GM12878 (cell line): ENCODE measurements around the gene SAP25. TPM values are rescaled to one million over a fixed set of nuclear protein-coding genes. Genes with fewer than 3 reads are reported as not detected.
A peak's percentile ranks its signal among the peaks of the same experiment; 100 is the strongest.

Source experiments
- ATF7 ChIP-seq: fragments of 450-650 bp; IDR thresholded peaks from 2 replicates; pipeline ENCODE4 v1.6.1; 2016; ENCODE audit warnings: low read depth, mild to moderate bottlenecking
- BACH1 ChIP-seq: fragments of 450-650 bp; IDR thresholded peaks from 2 replicates; pipeline ENCODE4 v1.6.1; 2017; ENCODE audit warnings: mild to moderate bottlenecking, borderline replicate concordance
- MLLT1 ChIP-seq: fragments of 450-650 bp; IDR thresholded peaks from 2 replicates; pipeline ENCODE4 v1.6.1; 2016; ENCODE audit warnings: mild to moderate bottlenecking
- POLR2A ChIP-seq: IDR thresholded peaks from 2 replicates; pipeline ENCODE4 v1.6.1; 2011; ENCODE audit warnings: low read depth, mild to moderate bottlenecking, low read length
- POLR2AphosphoS5 ChIP-seq: IDR thresholded peaks from 2 replicates; pipeline ENCODE4 v1.6.1; 2011; ENCODE audit warnings: mild to moderate bottlenecking, low read length, inconsistent platforms
- RELB ChIP-seq: fragments of 450-650 bp; IDR thresholded peaks from 2 replicates; pipeline ENCODE4 v1.6.1; 2017; ENCODE audit warnings: low read depth, mild to moderate bottlenecking, moderate library complexity
- SIN3A ChIP-seq: IDR thresholded peaks from 2 replicates; pipeline ENCODE4 v1.6.1; 2012; ENCODE audit warnings: low read depth, low read length, improper control_type of control experiment
- SP1 ChIP-seq: IDR thresholded peaks from one replicate; pipeline ENCODE4 v1.6.1; 2011; ENCODE audit warnings: low read depth, low read length
- SRF ChIP-seq, 2 experiments: IDR thresholded peaks; 2 replicates each; pipeline ENCODE4 v1.6.1; 2011; ENCODE audit warnings: low read depth in 2 of 2, low read length in 2 of 2, mild to moderate bottlenecking in 1 of 2, moderate library complexity in 1 of 2
- TBL1XR1 ChIP-seq: IDR thresholded peaks from 2 replicates; pipeline ENCODE4 v1.6.1; 2012; ENCODE audit warnings: low read depth, low read length, improper control_type of control experiment
- TCF12 ChIP-seq: IDR thresholded peaks from 2 replicates; pipeline ENCODE4 v1.6.1; 2011; ENCODE audit warnings: low read depth, mild to moderate bottlenecking, low read length
- polyA plus RNA-seq, 11 experiments: library from polyadenylated mRNA; depleted of rRNA in 4 of 11; unstranded in 6 of 11; stranded (reverse) in 5 of 11; fragments of >200 nt; fragmentation: Nextera tagmentation in 4 of 11; fragmentation: Illumina TruSeq in 1 of 11; extraction: Ambion mirVana in 4 of 11; extraction: Trizol in 1 of 11; gene quantifications; 1 replicate in 1 of 11; 2 replicates in 10 of 11; pipeline versions ENCODE4 v1.2.1 to v1.2.3, GENCODE V29; 2011 to 2016; ENCODE audit warnings: inconsistent platforms in 2 of 11, missing spikeins in 2 of 11, low read depth in 1 of 11
- total RNA-seq, 4 experiments: library from RNA; depleted of rRNA in 3 of 4; stranded (reverse); fragments of >200 nt in 3 of 4; fragmentation: Illumina TruSeq in 1 of 4; extraction: Trizol in 1 of 4; gene quantifications; 2 replicates each; pipeline versions ENCODE4 v1.2.1 to v1.2.3, GENCODE V29; 2013 to 2021
- TF ChIP-seq, protein P1 (sequence below): IDR thresholded peaks from 2 replicates; pipeline ENCODE4 v1.6.1; 2012; ENCODE audit warnings: improper control_type of control experiment, low read depth, low read length; ENCODE audit not compliant: insufficient replicate concordance
- TF ChIP-seq, protein P2 (sequence below): fragments of 450-650 bp; IDR thresholded peaks from 2 replicates; pipeline ENCODE4 v1.6.1; 2017; ENCODE audit warnings: mild to moderate bottlenecking, moderate library complexity
- TF ChIP-seq, protein P3 (sequence below): fragments of 450-650 bp; IDR thresholded peaks from 2 replicates; pipeline ENCODE4 v1.6.1; 2017; ENCODE audit warnings: mild to moderate bottlenecking, low read depth, inconsistent platforms; ENCODE audit not compliant: poor library complexity, severe bottlenecking

SAP25 gene
- total and polyA plus RNA-seq, 10 of the 15 experiments (the other 5 are each of a cell fraction or from before 2014, with no cell fraction given): 0.14 to 8.6 (median 1.1) TPM

DNA sequence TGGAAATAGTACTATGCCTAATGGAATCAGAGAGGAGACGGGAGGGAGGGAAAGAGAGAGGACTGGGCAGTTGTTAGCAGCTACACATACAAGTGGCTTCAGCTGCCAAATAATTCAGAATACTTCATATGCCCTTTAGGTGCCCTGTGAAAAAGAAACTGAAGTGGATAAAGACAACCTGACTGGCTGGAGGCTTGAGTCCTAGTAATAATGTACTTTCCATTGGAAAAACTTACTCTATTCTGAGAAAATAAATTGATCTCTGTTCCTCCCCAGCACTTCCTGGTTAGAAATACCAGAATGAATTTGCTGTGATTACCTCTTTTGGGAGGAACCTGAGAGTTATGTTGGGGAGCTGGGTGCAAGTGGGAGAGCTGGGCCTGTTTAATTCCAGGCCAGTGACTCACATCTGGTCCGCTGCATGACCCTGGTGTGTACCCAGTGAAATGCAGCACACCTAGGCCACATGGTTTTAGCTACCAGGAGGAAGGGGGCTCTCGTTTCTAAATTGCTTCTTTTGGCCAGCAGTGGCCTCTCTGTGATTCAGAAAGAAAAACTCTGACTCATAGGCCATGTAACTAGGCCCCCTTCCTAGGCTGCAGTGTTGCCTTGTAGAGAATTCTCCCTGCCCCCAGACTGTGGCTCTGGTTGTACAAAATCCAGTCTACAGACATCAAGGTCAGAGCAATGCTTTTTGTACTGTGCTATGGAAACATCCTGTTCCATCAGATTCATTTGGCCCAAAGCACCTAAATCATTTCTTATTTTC is 28.2 kb downstream of the SAP25 start (continued):
- TF ChIP-seq SRF (IDR thresholded peaks at IDR 0.05; ENCODE audit: low read depth in 2 of 2, low read length in 2 of 2) (peak in 1 of 2 experiments; percentile 43; a peak in 1 of 4 replicates), MLLT1 (peak; percentile 18; the same call in 1 of the 2 replicates), SP1 (peak; percentile 45), POLR2AphosphoS5 (peak; percentile 68), TBL1XR1 (peak; percentile 60; the same call in 1 of the 2 replicates), RELB (peak; percentile 48), POLR2A (peak; percentile 63), SIN3A (peak; percentile 83; the same call in 1 of the 2 replicates), TCF12 (0 out of 2 replicates have a peak, but pooled peaks have one; percentile 24), BACH1 (no peak; the same call in 1 of the 2 replicates), ATF7 (peak; percentile 69)
- TF ChIP-seq, protein P1, sequence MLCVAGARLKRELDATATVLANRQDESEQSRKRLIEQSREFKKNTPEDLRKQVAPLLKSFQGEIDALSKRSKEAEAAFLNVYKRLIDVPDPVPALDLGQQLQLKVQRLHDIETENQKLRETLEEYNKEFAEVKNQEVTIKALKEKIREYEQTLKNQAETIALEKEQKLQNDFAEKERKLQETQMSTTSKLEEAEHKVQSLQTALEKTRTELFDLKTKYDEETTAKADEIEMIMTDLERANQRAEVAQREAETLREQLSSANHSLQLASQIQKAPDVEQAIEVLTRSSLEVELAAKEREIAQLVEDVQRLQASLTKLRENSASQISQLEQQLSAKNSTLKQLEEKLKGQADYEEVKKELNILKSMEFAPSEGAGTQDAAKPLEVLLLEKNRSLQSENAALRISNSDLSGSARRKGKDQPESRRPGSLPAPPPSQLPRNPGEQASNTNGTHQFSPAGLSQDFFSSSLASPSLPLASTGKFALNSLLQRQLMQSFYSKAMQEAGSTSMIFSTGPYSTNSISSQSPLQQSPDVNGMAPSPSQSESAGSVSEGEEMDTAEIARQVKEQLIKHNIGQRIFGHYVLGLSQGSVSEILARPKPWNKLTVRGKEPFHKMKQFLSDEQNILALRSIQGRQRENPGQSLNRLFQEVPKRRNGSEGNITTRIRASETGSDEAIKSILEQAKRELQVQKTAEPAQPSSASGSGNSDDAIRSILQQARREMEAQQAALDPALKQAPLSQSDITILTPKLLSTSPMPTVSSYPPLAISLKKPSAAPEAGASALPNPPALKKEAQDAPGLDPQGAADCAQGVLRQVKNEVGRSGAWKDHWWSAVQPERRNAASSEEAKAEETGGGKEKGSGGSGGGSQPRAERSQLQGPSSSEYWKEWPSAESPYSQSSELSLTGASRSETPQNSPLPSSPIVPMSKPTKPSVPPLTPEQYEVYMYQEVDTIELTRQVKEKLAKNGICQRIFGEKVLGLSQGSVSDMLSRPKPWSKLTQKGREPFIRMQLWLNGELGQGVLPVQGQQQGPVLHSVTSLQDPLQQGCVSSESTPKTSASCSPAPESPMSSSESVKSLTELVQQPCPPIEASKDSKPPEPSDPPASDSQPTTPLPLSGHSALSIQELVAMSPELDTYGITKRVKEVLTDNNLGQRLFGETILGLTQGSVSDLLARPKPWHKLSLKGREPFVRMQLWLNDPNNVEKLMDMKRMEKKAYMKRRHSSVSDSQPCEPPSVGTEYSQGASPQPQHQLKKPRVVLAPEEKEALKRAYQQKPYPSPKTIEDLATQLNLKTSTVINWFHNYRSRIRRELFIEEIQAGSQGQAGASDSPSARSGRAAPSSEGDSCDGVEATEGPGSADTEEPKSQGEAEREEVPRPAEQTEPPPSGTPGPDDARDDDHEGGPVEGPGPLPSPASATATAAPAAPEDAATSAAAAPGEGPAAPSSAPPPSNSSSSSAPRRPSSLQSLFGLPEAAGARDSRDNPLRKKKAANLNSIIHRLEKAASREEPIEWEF: peak; percentile 49
- TF ChIP-seq, protein P2, sequence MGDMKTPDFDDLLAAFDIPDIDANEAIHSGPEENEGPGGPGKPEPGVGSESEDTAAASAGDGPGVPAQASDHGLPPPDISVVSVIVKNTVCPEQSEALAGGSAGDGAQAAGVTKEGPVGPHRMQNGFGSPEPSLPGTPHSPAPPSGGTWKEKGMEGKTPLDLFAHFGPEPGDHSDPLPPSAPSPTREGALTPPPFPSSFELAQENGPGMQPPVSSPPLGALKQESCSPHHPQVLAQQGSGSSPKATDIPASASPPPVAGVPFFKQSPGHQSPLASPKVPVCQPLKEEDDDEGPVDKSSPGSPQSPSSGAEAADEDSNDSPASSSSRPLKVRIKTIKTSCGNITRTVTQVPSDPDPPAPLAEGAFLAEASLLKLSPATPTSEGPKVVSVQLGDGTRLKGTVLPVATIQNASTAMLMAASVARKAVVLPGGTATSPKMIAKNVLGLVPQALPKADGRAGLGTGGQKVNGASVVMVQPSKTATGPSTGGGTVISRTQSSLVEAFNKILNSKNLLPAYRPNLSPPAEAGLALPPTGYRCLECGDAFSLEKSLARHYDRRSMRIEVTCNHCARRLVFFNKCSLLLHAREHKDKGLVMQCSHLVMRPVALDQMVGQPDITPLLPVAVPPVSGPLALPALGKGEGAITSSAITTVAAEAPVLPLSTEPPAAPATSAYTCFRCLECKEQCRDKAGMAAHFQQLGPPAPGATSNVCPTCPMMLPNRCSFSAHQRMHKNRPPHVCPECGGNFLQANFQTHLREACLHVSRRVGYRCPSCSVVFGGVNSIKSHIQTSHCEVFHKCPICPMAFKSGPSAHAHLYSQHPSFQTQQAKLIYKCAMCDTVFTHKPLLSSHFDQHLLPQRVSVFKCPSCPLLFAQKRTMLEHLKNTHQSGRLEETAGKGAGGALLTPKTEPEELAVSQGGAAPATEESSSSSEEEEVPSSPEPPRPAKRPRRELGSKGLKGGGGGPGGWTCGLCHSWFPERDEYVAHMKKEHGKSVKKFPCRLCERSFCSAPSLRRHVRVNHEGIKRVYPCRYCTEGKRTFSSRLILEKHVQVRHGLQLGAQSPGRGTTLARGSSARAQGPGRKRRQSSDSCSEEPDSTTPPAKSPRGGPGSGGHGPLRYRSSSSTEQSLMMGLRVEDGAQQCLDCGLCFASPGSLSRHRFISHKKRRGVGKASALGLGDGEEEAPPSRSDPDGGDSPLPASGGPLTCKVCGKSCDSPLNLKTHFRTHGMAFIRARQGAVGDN: peak; percentile 79
- TF ChIP-seq, protein P3, sequence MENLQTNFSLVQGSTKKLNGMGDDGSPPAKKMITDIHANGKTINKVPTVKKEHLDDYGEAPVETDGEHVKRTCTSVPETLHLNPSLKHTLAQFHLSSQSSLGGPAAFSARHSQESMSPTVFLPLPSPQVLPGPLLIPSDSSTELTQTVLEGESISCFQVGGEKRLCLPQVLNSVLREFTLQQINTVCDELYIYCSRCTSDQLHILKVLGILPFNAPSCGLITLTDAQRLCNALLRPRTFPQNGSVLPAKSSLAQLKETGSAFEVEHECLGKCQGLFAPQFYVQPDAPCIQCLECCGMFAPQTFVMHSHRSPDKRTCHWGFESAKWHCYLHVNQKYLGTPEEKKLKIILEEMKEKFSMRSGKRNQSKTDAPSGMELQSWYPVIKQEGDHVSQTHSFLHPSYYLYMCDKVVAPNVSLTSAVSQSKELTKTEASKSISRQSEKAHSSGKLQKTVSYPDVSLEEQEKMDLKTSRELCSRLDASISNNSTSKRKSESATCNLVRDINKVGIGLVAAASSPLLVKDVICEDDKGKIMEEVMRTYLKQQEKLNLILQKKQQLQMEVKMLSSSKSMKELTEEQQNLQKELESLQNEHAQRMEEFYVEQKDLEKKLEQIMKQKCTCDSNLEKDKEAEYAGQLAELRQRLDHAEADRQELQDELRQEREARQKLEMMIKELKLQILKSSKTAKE: peak; percentile 51
